Activated CD8-positive, alpha-beta memory T cell treated with anti-CD3 and anti-CD28 coated beads for 48 hours (primary cell): Measurements from ENCODE around the gene CLTCL1.
"Not testable (repeated sequence)": the region's sequence is repeated elsewhere in the genome, so short reads cannot be mapped to it uniquely, and the experiment has no call there.

ENCODE experiments used
- DNase-seq, 3 experiments: peaks; one replicate each; pipeline ENCODE4 v3.0.0-alpha.2; 2020; ENCODE audit warnings: low read depth in 2 of 3, low spot score in 2 of 3

The CLTCL1 gene

DNA sequence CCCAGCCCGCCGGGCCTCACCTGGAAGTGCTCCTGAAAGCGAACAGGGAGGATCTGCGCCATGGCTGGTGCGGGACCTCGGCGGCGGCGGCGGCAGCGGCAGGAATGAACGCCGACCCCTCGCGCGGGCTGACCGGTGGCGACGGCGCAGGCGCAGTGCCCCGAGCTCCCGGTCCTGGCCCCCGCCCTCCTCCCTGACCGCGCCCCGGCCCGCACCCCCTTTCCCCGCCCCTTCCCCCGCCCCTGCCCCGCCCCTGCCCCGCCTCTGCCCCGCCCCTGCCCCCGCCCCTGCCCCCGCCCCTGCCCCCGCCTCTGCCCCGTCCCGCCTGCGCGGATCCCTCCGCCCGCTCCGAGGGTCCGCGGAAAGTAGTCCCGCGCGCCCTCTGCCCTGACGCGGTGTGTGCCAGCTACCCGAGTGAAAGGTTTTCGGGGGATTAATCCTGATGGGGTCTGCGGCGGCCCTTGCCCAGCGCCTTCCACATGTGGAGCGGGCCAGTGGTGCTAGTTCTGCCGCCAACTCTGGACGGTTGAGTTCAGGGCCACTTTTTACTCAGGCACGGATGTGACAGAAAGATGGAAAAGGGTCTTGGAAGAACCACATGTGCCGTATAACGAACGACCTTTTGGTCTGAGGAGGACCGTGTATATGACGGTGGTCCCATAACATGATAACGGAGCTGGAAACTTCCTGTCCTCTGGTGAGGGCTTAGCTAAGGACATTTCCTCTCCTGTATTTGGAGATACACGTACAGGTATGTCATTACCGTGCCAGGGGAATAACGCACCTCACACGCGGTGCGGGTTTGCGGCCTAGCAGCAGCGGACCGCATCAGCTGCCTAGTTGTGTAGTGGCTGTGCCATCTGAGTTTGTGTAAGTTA, at the start of gene CLTCL1:
Gene CLTCL1, minus strand, starts transcription at position 140 of the 878 bp plus-strand sequence. Its CDS starts 78 bp downstream, at position 62.
- peak; percentile 35 to 53 (median 51) for DNase-seq

- no peak for DNase-seq
These were observed 45.6 kb upstream of the CLTCL1 start for GRCh38 chr22:19337137-19337536.

DNA sequence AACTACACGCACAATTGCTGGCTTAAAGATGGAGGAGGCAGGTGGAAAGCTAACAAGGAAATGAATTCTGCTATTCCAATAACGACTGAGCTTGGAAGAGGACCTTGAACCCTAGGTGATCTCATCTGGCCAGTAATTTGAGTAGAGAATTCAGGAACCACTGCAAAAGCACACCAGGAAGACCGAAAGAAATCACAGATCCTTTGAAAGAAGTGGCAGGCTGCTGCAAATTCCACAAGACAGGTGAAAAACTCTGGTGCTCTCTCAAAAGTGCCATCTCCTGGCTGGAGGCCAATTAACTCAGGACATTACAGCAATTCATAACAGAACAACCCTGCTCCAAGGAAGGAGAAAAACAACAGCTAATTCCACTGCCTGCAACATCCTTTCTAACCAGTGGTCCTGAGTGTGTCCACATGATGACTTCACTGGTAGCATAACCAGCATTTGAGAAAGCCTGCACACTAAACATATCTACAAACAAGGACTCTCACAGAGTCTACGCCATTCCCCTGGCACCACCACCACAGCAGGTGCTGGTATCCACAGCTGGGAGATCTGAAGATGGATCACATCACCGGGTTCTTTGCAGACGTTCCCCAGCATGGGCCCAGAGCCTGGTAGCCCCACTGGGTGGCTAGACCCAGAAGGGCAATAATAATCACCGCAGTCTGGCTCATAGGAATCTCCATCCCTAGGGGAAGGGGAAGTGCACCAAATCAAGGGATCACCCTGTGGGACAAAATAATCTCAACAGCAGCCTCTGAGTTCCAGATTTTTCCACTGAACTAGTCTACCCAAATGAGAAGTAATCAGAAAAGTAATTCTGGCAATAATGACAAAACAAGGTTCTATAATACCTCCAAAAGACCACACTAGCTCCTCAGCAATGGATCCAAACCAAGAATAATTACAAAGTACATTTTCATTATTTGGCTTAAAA, 44.9 kb upstream of the CLTCL1 start:
- no peak for DNase-seq

DNA sequence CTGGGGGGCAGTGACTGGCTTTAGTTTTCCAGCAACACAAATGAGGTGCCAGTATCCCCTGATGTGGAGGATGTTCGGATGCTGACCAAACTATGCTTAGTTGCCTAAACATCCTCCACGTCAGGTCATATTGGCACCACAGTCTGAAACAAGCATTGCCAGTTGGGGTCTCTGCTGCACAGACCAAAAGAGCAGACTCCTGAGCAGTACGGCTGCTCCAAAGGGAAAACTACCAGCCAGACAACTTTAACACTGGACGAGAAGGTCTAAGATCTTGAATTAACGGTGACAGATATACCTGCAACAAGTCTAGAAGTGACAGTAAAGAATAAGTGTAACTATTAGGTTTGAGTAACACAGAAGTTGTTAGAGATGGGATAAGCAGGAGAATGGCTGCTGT, 40.5 kb upstream of the CLTCL1 start:
- no peak for DNase-seq

DNA sequence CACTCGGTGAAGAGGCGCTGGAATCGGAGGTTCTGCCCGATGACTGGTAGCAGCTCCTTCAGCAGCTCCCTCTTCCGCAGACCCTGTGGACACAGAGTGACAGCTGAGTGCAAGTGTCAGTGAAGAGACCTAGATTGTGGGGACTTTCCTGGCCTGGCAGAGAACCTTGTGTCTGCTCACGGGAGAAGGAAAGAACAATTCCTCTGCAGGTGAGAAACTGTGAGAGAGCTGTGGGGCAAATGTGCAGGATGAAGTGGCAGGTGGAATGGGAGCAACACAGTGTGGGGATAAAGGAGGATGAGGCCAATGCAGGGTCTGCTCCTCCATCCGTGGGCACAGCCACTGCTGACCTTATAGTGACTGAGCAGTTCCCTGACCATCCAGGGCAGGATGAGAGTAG, 40.0 kb upstream of the CLTCL1 start:
- DNase-seq: no peak

DNA sequence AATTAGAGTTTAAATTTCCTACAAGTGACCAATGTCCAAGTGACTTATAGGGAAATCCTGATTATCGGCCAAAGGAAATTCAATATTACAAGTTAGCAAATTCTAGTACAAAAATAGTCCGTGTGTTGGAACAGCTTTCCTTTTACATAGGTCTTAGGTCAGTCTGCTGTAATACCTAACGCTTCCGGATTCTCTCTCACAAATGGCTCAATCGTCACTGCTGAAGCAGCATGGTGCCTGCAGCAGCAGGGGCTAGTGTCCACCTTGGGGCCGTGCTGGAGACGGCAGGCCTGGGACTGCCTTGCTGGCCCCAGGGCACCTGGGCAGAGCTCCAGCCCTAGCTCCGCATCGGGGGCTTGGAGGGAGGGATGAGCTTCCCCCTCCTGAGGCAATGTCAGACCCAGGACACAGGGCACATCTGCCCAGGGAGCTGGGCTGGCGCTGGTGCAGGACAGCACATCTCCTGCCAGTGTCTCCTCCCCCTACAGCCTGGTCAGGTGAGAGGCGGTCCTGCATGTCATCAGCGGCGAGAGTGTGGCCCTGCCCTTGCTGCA, 39.4 kb upstream of the CLTCL1 start:
- DNase-seq: no peak

DNA sequence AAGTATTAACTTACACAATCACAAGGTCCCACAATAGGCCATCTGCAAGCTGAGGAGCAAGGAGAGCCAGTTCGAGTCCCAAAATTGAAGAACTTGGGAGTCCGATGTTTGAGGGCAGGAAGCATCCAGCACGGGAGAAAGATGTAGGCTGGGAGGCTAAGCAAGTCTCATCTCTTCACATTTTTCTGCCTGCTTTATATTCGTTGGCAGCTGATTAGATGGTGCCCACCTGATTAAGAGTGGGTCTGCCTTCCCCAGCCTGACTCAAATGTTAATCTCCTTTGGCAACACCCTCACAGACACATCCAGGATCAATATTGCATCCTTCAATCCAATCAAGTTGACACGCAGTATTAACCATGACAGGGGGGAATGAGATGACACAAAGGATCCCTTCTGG, 38.7 kb upstream of the CLTCL1 start:
- DNase-seq: not testable (repeated sequence)

DNA sequence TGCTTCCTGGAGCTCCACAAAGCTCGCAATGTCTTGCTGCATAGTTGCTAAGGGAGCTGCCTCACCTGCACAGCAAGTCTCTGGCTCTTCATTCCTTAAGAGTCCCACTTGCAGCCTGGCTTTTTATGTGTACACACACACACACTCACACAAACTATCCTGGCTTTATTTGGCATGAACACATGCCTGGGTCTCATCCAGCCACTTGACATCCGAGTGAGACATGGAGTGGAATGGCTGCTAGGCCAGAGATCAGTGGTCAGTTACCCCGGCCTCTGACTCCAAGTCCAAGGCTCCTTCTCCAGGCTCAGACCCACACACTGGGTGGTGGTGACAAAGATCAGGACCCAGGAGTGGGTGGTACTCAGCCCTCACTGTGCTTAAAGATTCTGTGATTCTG, 37.9 kb upstream of the CLTCL1 start:
- no peak for DNase-seq

DNA sequence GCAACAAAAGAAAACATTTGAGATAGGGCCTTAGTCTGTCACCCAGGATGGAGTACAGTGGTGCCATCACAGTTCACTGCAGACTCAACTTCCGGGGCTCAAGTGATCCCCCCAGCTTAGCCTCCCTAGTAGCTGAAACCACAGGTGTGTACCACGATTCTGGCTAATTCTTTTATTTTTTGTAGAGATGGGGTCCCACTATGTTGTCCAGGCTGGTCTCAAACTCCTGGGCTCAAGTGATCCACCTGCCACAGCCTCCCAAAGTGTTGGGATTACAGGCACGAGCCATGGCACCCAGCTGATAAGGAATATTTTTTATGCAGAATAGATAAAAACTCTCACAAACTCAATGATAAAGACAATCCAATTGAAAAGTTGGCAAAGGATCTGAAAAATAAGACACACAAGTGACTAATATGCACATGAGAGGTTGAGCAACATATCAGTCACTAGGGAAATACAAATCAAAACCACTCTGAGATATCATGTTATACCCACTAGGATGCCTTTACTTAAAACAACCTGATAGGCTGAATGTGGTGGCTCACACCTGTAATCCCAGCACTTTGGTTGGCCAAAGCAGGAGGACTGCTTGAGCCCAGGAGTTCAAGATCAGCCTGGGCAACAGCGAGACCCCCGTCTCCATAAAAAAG, 33.9 kb upstream of the CLTCL1 start:
- no peak for DNase-seq

- DNase-seq: not testable (repeated sequence)
These were observed 31.9 kb upstream of the CLTCL1 start for GRCh38 chr22:19323420-19323819.

DNA sequence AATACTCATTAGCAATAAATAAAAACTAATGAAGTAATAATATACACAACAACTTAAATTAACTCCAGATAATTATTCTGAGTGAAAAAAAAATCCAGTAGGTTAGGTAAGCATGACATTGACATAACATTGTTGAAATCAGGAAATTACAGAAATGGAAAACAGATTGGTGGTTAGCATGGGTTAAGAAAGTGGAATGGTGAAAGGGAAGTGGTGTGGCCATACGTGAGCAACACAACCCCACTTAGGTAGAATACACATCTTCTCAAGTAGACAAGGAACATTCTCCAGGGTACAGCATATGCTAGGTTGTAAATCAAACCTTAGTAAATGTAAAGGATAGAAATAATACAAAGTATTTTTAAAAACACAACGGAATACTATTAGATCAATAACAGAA, 30.2 kb upstream of the CLTCL1 start:
- no peak for DNase-seq

DNA sequence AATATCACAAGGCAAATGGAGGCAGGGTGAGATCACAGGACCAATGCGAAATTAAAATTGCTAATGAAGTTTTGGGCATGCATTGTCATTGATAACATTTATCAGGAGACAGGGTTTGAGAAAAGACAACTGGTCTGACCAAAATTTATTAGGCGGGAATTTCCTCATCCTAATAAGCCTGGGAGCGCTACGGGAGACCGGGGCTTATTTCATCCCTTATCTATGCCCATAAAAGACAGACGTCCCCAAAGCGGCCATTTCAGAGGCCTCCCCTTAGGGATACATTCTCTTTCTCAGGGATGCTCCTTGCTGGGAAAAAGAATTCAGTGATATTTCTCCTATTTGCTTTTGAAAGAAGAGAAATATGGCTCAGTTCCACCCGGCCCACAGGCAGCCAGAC, 28.6 kb upstream of the CLTCL1 start:
- DNase-seq: not testable (repeated sequence)

DNA sequence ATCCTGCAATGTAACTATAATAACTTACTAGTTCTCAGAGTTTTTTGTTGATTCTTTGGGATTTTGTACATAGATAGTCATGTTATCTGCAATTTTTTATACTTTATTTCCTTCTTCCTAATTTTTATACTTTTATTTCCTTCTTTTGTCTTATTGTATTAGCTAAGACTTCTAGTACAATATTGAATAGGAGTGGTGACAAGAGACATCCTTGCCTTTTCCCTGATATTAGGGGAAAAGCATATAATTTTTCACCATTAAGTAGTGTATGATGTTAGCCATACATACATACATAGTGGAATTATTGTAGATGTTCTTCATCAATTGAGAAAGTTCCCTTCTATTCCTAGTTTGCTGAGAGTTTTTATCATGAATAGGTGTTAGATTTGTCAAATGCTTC, 27.8 kb upstream of the CLTCL1 start:
- no peak for DNase-seq

DNA sequence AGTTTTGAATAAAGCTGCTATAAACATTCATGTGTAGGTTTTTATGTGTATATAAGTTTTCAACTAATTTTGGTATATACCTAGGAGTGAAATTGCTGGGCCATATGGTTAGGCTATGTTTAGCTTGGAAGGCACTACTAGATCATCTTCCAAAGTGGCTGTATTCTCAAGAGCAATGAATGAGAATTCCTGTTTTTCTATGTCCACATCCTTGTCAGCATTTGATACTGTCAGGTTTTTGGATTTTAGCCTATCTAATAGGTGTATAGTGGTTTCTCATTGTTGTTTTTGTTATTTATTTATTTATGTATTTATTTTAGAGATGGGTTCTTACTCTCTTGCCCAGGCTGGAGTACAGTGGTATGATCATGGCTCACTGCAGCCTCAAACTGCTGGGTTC, 26.3 kb upstream of the CLTCL1 start:
- no peak for DNase-seq

DNA sequence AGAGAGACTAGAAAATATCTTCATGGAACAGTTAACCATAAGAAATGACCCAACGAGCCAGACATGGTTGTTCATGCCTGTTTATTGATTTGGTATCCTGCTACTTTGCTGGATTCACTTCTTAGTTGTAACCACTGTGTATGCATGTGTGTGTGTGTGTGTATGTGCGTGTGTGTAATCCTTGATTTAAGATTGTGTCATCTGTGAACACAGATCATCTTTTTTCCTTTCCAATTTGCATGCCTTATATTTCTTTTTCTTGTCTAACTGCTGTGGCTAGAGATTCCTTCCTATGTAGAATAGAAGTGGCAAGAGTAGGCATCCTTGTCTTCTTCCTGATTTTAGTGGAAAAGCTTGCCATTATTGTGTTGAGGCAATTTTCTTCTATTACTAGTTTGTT, 16.4 kb upstream of the CLTCL1 start:
- DNase-seq: no peak

- DNase-seq: not testable (repeated sequence)
These were observed 15.0 kb upstream of the CLTCL1 start for GRCh38 chr22:19306535-19306934.

DNA sequence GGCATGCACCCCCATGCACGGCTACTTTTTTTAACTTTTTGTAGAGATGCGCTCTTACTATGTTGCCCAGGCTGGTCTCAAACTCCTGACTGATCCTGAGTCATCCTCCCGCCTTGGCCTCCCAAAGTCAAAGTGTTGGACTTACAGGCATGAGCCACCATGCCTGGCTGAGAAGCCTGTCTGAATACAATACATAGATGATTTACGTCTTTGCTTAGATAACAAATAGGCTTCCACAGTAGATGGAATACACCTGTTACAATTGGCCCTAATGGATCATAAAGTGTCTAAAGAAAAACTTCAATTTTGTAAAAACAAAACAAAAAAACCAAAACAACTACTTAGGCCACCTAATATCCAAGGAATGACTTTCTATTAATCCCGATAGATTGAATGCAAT, 13.0 kb upstream of the CLTCL1 start:
- DNase-seq: no peak

GRCh38 chr22:19303785-19304184, 12.3 kb upstream of the CLTCL1 start:
- no peak for DNase-seq

- no peak for DNase-seq
These were observed 4.2 kb upstream of the CLTCL1 start for GRCh38 chr22:19295733-19296132.

- no peak for DNase-seq
These were observed 1.1 kb upstream of the CLTCL1 start for GRCh38 chr22:19292458-19293230.
